Naive thymus-derived CD4-positive, alpha-beta T cell (primary cell): Measurements from ENCODE around the gene CGB7. TPM values are rescaled to one million over a fixed set of nuclear protein-coding genes. Genes with fewer than 3 reads are reported as not detected.
"Not testable (repeated sequence)": the region's sequence is repeated elsewhere in the genome, so short reads cannot be mapped to it uniquely, and the experiment has no call there.

Source experiments
- ATAC-seq: fragments of 150-1000 bp; cut with Tn5 transposase; 2 replicates; pipeline ENCODE4 v1.10.0; 2021; ENCODE audit warnings: mild to moderate bottlenecking, moderate library complexity
- CTCF ChIA-PET: fragments of 350-600 bp; sonication (Branson Sonifier 250); formaldehyde crosslinking; loops from one replicate; lab custom pipeline; 2021; ENCODE audit warnings: antibody characterized with exemption; lab: Charles Lee
- POLR2A ChIA-PET: fragments of 350-600 bp; sonication (Branson Sonifier 250); formaldehyde crosslinking; loops from one replicate; lab custom pipeline; 2021; ENCODE audit warnings: antibody characterized with exemption, inconsistent platforms; lab: Charles Lee
- DNase-seq, 9 donors: peaks; one replicate each; pipeline versions ENCODE4 v3.0.0 to v3.0.0-alpha.2; 2020 to 2022; ENCODE audit warnings: mixed read lengths in 1 of 9
- H3K27ac ChIP-seq: one replicate; pipeline ENCODE4 v1.7.0; 2013; ENCODE audit warnings: mild to moderate bottlenecking, low read depth, low read length, moderate library complexity
- H3K27me3 ChIP-seq, 2 donors: one replicate each; pipeline ENCODE4 v1.7.0; 2013; ENCODE audit warnings: low read length in 2 of 2, mild to moderate bottlenecking in 2 of 2, moderate library complexity in 2 of 2; ENCODE audit not compliant: control insufficient read depth in 2 of 2, insufficient read depth in 2 of 2
- H3K36me3 ChIP-seq, 3 experiments: 1 replicate in 2 of 3; 2 replicates in 1 of 3; pipeline ENCODE4 v1.7.0; 2013; ENCODE audit warnings: low read length in 3 of 3, mild to moderate bottlenecking in 3 of 3, moderate library complexity in 1 of 3; ENCODE audit not compliant: insufficient read depth in 3 of 3, control insufficient read depth in 2 of 3
- H3K4me1 ChIP-seq, 2 donors: one replicate each; pipeline ENCODE4 v1.7.0; 2013; ENCODE audit warnings: low read length in 2 of 2, mild to moderate bottlenecking in 2 of 2, moderate library complexity in 1 of 2; ENCODE audit not compliant: control insufficient read depth in 2 of 2, insufficient read depth in 2 of 2
- H3K4me3 ChIP-seq: 2 replicates; pipeline ENCODE4 v1.7.0; 2013; ENCODE audit warnings: mild to moderate bottlenecking, low read length
- H3K9me3 ChIP-seq, 3 experiments: 1 replicate in 2 of 3; 2 replicates in 1 of 3; pipeline ENCODE4 v1.7.0; 2013; ENCODE audit warnings: low read length in 3 of 3; ENCODE audit not compliant: control insufficient read depth in 2 of 3
- H3K27ac Mint-ChIP-seq, 9 donors: one replicate each; pipeline ENCODE4 v1.8.0; 2020 to 2022; ENCODE audit warnings: mixed read lengths in 9 of 9, mild to moderate bottlenecking in 8 of 9, moderate library complexity in 5 of 9, inconsistent platforms in 2 of 9
- H3K27me3 Mint-ChIP-seq, 5 donors: one replicate each; pipeline ENCODE4 v1.8.0; 2021 to 2022; ENCODE audit warnings: mixed read lengths in 5 of 5, mild to moderate bottlenecking in 1 of 5
- H3K36me3 Mint-ChIP-seq, 5 donors: one replicate each; pipeline ENCODE4 v1.8.0; 2020 to 2022; ENCODE audit warnings: mixed read lengths in 5 of 5, mild to moderate bottlenecking in 3 of 5, inconsistent platforms in 1 of 5
- H3K4me1 Mint-ChIP-seq, 7 donors: one replicate each; pipeline ENCODE4 v1.8.0; 2020 to 2022; ENCODE audit warnings: mixed read lengths in 7 of 7, mild to moderate bottlenecking in 3 of 7, inconsistent platforms in 1 of 7
- H3K4me3 Mint-ChIP-seq, 10 donors: one replicate each; pipeline ENCODE4 v1.8.0; 2020 to 2022; ENCODE audit warnings: mild to moderate bottlenecking in 10 of 10, mixed read lengths in 10 of 10, moderate library complexity in 6 of 10, inconsistent platforms in 2 of 10
- H3K9me3 Mint-ChIP-seq, 11 donors: one replicate each; pipeline ENCODE4 v1.8.0; 2020 to 2022; ENCODE audit warnings: mixed read lengths in 11 of 11, mild to moderate bottlenecking in 4 of 11, inconsistent platforms in 1 of 11, moderate library complexity in 1 of 11
- intact Hi-C, 2 donors: fragments of 100-400 bp; cut with micrococcal nuclease; formaldehyde crosslinking; loops; one replicate each; pipeline ENCODE4 v1.15.1; 2023
- polyA plus RNA-seq, 2 donors: library from polyadenylated mRNA; unstranded; fragments of 300-500 nt; fragmentation: Illumina TruSeq; gene quantifications; one replicate each; pipeline ENCODE4 v1.2.3, GENCODE V29; 2021
- total RNA-seq, 6 experiments: library from RNA in 5 of 6; stranded (reverse) in 5 of 6; gene quantifications; 1 replicate in 5 of 6; 2 replicates in 1 of 6; pipeline ENCODE4 v1.2.3 and lab custom pipeline; 2021 to 2026

The CGB7 gene
- total and polyA plus RNA-seq, 7 experiments from 2014 or later, result not detected

DNA sequence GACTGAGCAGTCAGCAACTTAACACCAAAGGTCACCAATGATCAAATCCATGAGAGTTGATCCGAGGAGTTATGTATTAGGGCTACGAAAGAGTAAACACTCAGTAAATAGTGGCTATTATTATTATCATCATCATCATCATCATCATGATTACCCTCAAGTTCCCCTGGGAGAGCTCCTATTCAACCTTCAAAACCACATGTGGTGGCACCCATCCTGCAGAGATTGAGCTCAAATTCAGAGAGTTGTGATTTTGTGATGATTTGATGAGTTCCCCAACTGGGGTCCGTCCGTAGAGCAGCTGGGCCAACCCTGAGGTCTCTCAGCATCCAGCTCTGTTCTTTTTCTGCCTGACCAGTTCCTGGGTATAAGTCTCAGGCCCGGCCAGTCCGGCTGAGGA, 32.5 kb downstream of the CGB7 start:
- H3K9me3 ChIP-seq, H3K4me3 ChIP-seq, H3K36me3 ChIP-seq, POLR2A ChIA-PET, ATAC-seq, H3K27me3 ChIP-seq, H3K36me3 Mint-ChIP-seq, intact Hi-C loops, H3K27ac ChIP-seq, H3K4me1 Mint-ChIP-seq, DNase-seq, CTCF ChIA-PET, H3K27ac Mint-ChIP-seq, H3K4me1 ChIP-seq, H3K9me3 Mint-ChIP-seq, H3K4me3 Mint-ChIP-seq: not testable (repeated sequence)
- peaks cover 0 to 11% (median 0%) of the 10 kb centered on the region in 5 donors for H3K27me3 Mint-ChIP-seq

DNA sequence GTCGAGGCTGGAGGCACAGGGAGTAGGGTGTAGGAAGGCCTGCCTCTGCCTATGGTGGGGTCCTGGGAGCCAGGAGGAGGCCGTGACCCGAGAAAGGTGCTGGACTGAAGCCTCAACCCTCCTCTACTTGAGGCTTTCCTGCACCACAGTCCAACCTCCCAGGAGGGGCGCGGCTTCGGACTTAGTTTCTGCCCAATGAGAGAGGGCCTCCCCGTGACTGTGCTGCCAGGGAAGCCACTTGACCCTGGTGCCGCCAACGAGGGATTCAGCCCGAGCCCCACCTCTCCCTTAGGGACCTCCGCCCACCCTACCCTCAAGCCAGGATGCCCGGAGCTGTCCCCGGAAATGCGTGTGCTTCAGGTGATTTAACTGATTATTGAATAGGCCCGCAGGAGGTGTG, 33.3 kb downstream of the CGB7 start, which contains the start of gene CGB3:
Gene CGB3, minus strand, starts transcription at position 101 of the 400 bp plus-strand sequence. CDS start 362 bp downstream, outside the sequence.
- H3K4me1 ChIP-seq, H3K9me3 Mint-ChIP-seq, intact Hi-C loops, POLR2A ChIA-PET, H3K27ac Mint-ChIP-seq, H3K4me3 ChIP-seq, ATAC-seq, H3K9me3 ChIP-seq, H3K27me3 ChIP-seq, H3K27ac ChIP-seq, H3K36me3 Mint-ChIP-seq, DNase-seq, CTCF ChIA-PET, H3K4me3 Mint-ChIP-seq, H3K36me3 ChIP-seq: not testable (repeated sequence)
- Mint-ChIP-seq H3K4me1 (peaks cover 7 to 13% (median 9%) of the 10 kb centered on the region in 7 donors), H3K27me3 (peaks cover 0 to 12% (median 0%) of the 10 kb centered on the region in 5 donors)

- H3K36me3 Mint-ChIP-seq, result no peaks in the 10 kb centered on the region
- intact Hi-C loops, result no loop called here
- no peaks in the 10 kb centered on the region for H3K36me3 ChIP-seq
Observed at GRCh38 chr19:49022116-49022515, 35.4 kb downstream of the CGB7 start.

GRCh38 chr19:49020931-49021895, 36.3 kb downstream of the CGB7 start:
- no peaks in the 10 kb centered on the region for H3K9me3 ChIP-seq
- H3K4me3 Mint-ChIP-seq, result no peak overlapping the region
- ATAC-seq (no peak), DNase-seq (no peak)
- no peaks in the 10 kb centered on the region for H3K9me3 Mint-ChIP-seq
- ChIA-PET POLR2A (interaction anchor here (1.4 kb wide), 1 partner anchor 28 kb away, joined by 3 read pairs; the partner anchor contains the start of gene GYS1), CTCF (interaction anchor here (0.6 to 1.0 kb wide), 2 partner anchors 22 to 453 kb away, joined by 3 to 4 read pairs; partner anchors contain the start of gene FLT3LG)
- no peaks in the 10 kb centered on the region for H3K27me3 ChIP-seq
- H3K36me3 Mint-ChIP-seq, result no peaks in the 10 kb centered on the region
- peaks cover 7 to 22% (median 18%) of the 10 kb centered on the region in 7 donors for H3K4me1 Mint-ChIP-seq
- no peaks in the 10 kb centered on the region for H3K36me3 ChIP-seq
- no peak overlapping the region for H3K4me3 ChIP-seq
- intact Hi-C loops, result no loop called here
- H3K27ac Mint-ChIP-seq, result peak overlapping the region in 2 of 9 donors; percentile 32 to 55
- H3K27me3 Mint-ChIP-seq, result peaks cover 0 to 22% (median 0%) of the 10 kb centered on the region in 5 donors
- H3K27ac ChIP-seq, result no peak overlapping the region
- peaks cover 0 to 4% of the 10 kb centered on the region in 2 donors for H3K4me1 ChIP-seq

More at GRCh38 chr19:49022116-49022515, 35.4 kb downstream of the CGB7 start:
- H3K4me1 Mint-ChIP-seq, result peaks cover 7 to 21% (median 16%) of the 10 kb centered on the region in 7 donors
- peaks cover 0 to 22% (median 0%) of the 10 kb centered on the region in 5 donors for H3K27me3 Mint-ChIP-seq
- no peak for ATAC-seq
- no peak overlapping the region for H3K27ac ChIP-seq
- H3K9me3 Mint-ChIP-seq, result no peaks in the 10 kb centered on the region
- peaks cover 0 to 4% of the 10 kb centered on the region in 2 donors for H3K4me1 ChIP-seq
- no peak for DNase-seq
- H3K4me3 ChIP-seq, result no peak overlapping the region
- no peak overlapping the region for H3K27ac Mint-ChIP-seq
- CTCF ChIA-PET, result interaction anchor here (1.0 kb wide), 1 partner anchor 23 kb away, joined by 3 read pairs; no protein-coding TSS in a partner anchor
- POLR2A ChIA-PET, result interaction anchor here (0.6 to 1.4 kb wide), 2 partner anchors 29 to 63 kb away, joined by 3 to 5 read pairs; partner anchors contain the start of gene GYS1
- H3K27me3 ChIP-seq, result no peaks in the 10 kb centered on the region
- H3K9me3 ChIP-seq, result no peaks in the 10 kb centered on the region
- H3K4me3 Mint-ChIP-seq, result peak overlapping the region in 1 of 10 donors; percentile 7

DNA sequence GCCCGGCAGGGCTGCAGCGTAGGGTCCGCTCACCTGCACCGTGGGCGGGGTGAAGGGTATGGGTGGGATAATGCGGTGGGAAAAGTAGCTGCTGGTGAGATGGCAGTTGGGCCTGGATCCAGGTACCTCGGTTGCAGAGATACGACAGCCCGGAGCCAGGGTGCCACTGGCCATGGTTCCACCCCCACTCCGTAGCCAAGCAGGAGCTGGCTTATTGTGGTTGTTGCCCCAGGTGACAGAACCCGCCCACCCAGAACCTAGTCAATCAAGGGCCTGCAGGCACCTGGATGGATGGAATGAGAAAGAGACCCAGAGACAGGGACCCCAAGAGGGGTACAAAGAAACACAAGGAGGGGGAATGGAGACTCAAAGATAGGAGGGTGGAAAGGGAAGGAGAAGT, 37.2 kb downstream of the CGB7 start:
- Histone ChIP-seq H3K4me1 (peaks cover 0 to 4% of the 10 kb centered on the region in 2 donors), H3K27ac (no peak overlapping the region), H3K36me3 (peaks cover 0 to 6% (median 0%) of the 10 kb centered on the region in 3 experiments), H3K9me3 (no peaks in the 10 kb centered on the region), H3K27me3 (no peaks in the 10 kb centered on the region), H3K4me3 (no peak overlapping the region)
- H3K36me3 Mint-ChIP-seq, result no peaks in the 10 kb centered on the region
- H3K4me3 Mint-ChIP-seq, result peak overlapping the region in 5 of 10 donors; percentile 78 to 95 (median 89)
- H3K9me3 Mint-ChIP-seq, result no peaks in the 10 kb centered on the region
- H3K27ac Mint-ChIP-seq, result peak overlapping the region in 1 of 9 donors; percentile 32
- no peak for ATAC-seq
- no peak for DNase-seq
- H3K4me1 Mint-ChIP-seq, result peaks cover 7 to 22% (median 18%) of the 10 kb centered on the region in 7 donors
- intact Hi-C loops, result no loop called here
- ChIA-PET POLR2A (no interaction called here), CTCF (interaction anchor here (0.7 kb wide), 1 partner anchor 9 kb away, joined by 3 read pairs; no protein-coding TSS in a partner anchor)
- H3K27me3 Mint-ChIP-seq, result peaks cover 0 to 22% (median 0%) of the 10 kb centered on the region in 5 donors

GRCh38 chr19:49019242-49019932, 38.2 kb downstream of the CGB7 start:
- DNase-seq, result peak; percentile 33 to 76 (median 55)
- Mint-ChIP-seq H3K27me3 (peaks cover 0 to 22% (median 0%) of the 10 kb centered on the region in 5 donors), H3K27ac (peak overlapping the region in 7 of 9 donors; percentile 36 to 81 (median 66)), H3K4me1 (peaks cover 7 to 22% (median 18%) of the 10 kb centered on the region in 7 donors), H3K9me3 (no peaks in the 10 kb centered on the region), H3K36me3 (peaks cover 0 to 1% (median 0%) of the 10 kb centered on the region in 5 donors), H3K4me3 (peak overlapping the region; percentile 78 to 95 (median 90))
- intact Hi-C loops, result loop anchor here (2.0 to 5.0 kb wide), 3 partner anchors 27 to 128 kb away; partner anchors contain the start of genes GYS1 (in 2 of the 2), RUVBL2 (in 2 of the 2) and CGB7 (in 1 of the 2)
- peak; percentile 65 for ATAC-seq
- Histone ChIP-seq H3K9me3 (no peaks in the 10 kb centered on the region), H3K4me3 (peak overlapping the region; percentile 76), H3K27ac (no peak overlapping the region), H3K4me1 (peaks cover 0 to 4% of the 10 kb centered on the region in 2 donors), H3K27me3 (no peaks in the 10 kb centered on the region), H3K36me3 (peaks cover 0 to 13% (median 0%) of the 10 kb centered on the region in 3 experiments)
- ChIA-PET CTCF (interaction anchor here (0.7 to 2.6 kb wide), 2 partner anchors 9 to 19 kb away, joined by 3 to 11 read pairs; no protein-coding TSS in a partner anchor), POLR2A (interaction anchor here (1.1 kb wide), 1 partner anchor 26 kb away, joined by 6 read pairs; the partner anchor contains the start of genes GYS1 and RUVBL2)
